Measurements from ENCODE around the gene NEB.
"Not testable (repeated sequence)": the region's sequence is repeated elsewhere in the genome, so short reads cannot be mapped to it uniquely, and the experiment has no call there.

Gene NEB

GRCh38 chr2:151757861-151758260 lies 23.6 kb upstream of the NEB start:
- DNase-seq = no peak

- no peak for DNase-seq
Observed at GRCh38 chr2:151756820-151757219, 22.5 kb upstream of the NEB start.

- DNase-seq = no peak
Observed at GRCh38 chr2:151754253-151754897, 20.1 kb upstream of the NEB start.

GRCh38 chr2:151753540-151753939 lies 19.3 kb upstream of the NEB start:
- no peak for DNase-seq

GRCh38 chr2:151745261-151745660 lies 11.0 kb upstream of the NEB start:
- DNase-seq = not testable (repeated sequence)

GRCh38 chr2:151730262-151730975 lies 3.9 kb downstream of the NEB start:
- no peak for DNase-seq

GRCh38 chr2:151729837-151730236 lies 4.4 kb downstream of the NEB start:
- DNase-seq = no peak

GRCh38 chr2:151729415-151729811 lies 4.9 kb downstream of the NEB start:
- DNase-seq = no peak

GRCh38 chr2:151728804-151729414 lies 5.4 kb downstream of the NEB start:
- DNase-seq = no peak

- no peak for DNase-seq
Observed at GRCh38 chr2:151727593-151728552, 6.4 kb downstream of the NEB start.

GRCh38 chr2:151721161-151721560 lies 13.1 kb downstream of the NEB start:
- DNase-seq = no peak

- no peak for DNase-seq
Observed at GRCh38 chr2:151720521-151720920, 13.8 kb downstream of the NEB start.

GRCh38 chr2:151718796-151719195 lies 15.5 kb downstream of the NEB start:
- DNase-seq = no peak

GRCh38 chr2:151718247-151718646 lies 16.0 kb downstream of the NEB start:
- DNase-seq = no peak

- no peak for DNase-seq
Observed at GRCh38 chr2:151716721-151717120, 17.6 kb downstream of the NEB start.

- DNase-seq = no peak
Observed at GRCh38 chr2:151713291-151713903, 20.9 kb downstream of the NEB start.

GRCh38 chr2:151711025-151711424 lies 23.3 kb downstream of the NEB start:
- no peak for DNase-seq

GRCh38 chr2:151708788-151709187 lies 25.5 kb downstream of the NEB start:
- no peak for DNase-seq

GRCh38 chr2:151707857-151708256 lies 26.4 kb downstream of the NEB start:
- DNase-seq = no peak

GRCh38 chr2:151704480-151704961 lies 29.8 kb downstream of the NEB start:
- DNase-seq = not testable (repeated sequence)

GRCh38 chr2:151698134-151698533 lies 36.1 kb downstream of the NEB start:
- DNase-seq = not testable (repeated sequence)

GRCh38 chr2:151695778-151696177 lies 38.5 kb downstream of the NEB start:
- no peak for DNase-seq

Measured in activated T-cell treated with anti-CD3 and anti-CD28 coated beads, Interleukin-2, amount 50 U/mL, for 48 hours (primary cell).